GM19452 (cell line): Measurements from ENCODE around the gene MMGT1.
"Not testable (repeated sequence)": the region's sequence is repeated elsewhere in the genome, so short reads cannot be mapped to it uniquely, and the experiment has no call there.

ENCODE experiments used
- ATAC-seq: cut with Tn5 transposase; IDR thresholded peaks from one replicate; pipeline ENCODE4 v1.9.1; 2021; ENCODE audit not compliant: unreplicated experiment

MMGT1 gene

DNA sequence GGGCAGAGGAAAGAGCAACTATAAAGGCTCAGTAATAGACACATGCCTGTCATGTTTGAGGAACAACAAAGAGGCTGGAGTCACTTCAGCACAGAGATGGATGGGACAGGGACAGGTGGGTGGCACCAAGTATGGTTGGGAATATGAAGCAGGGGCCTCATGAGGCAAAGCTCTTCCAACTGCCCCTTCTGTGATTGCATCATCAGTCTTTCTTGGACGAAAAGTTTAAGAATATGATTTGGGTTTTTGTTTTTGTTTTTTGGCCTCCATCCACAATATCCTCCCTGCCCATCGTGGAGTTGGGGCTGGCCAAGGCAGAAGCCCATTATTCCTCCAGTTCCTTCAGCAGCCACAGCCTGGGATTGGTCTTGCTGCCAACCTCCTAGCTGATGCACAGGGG is 45.9 kb downstream of the MMGT1 start:
- no peak for ATAC-seq

- ATAC-seq = no peak
Measured at GRCh38 chrX:135923353-135923752, 50.4 kb downstream of the MMGT1 start.

GRCh38 chrX:135920516-135920915 is 53.3 kb downstream of the MMGT1 start:
- not testable (repeated sequence) for ATAC-seq

GRCh38 chrX:135914404-135914803 is 59.4 kb downstream of the MMGT1 start:
- ATAC-seq = no peak
